Measurements from ENCODE around the gene PPDPF.

- TF ChIP-seq CTCF (IDR thresholded peaks at IDR 0.05) (no peak), POLR2A (IDR thresholded peaks at IDR 0.05) (no peak)
Measured at GRCh38 chr20:63504642-63505041, 15.9 kb upstream of the PPDPF start.

All from suprapubic skin (tissue), 3 donors.